ENCODE measurements around the gene TMEM179.

DNA sequence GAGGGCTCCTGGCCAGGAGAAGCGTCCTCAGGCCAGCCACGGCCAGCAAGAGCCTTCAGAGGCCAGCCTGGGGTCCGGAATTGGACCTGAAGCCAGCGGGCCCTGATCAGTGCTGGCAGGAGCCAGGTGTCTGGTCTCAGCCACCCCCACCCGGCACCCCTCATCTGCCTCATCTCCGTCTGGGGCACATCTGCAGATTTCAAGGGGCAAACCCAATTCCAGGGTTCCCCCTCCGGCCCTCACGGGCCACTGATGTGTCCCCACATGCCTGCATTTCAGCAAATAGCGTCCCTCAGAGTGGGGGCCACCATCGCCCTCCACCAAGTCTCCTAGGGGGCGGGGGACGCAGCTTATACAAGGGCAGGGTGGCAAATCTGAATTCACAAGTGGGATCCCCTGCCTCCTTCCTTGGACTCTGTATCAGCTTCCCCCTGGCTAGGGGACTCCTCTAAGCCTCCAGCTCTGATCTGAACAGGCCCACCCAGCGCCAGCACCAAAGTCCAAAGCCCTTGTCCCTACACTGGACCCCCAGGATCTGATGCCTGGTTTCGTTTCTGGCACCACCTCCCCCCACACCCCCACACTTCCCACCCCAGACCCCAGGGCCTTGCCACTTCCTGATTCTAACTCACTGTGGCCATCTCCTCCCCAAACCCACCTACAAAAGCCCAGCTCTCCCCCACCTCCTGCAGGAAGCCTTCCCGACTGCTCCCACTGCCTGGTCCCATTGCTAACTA is 10.1 kb downstream of the TMEM179 start:
- TF ChIP-seq EZH2 (IDR thresholded peaks at IDR 0.05) (no peak), POLR2AphosphoS5 (IDR thresholded peaks at IDR 0.05; ENCODE audit: borderline replicate concordance, low read depth, low read length) (no peak), FOXP2 (optimal IDR thresholded peaks at IDR 0.05; ENCODE audit: control extremely low read depth, extremely low read length, insufficient read depth) (no peak)
